Liver (tissue), 9 donors: Measurements from ENCODE around the gene ANKMY1. TPM values are rescaled to one million over a fixed set of nuclear protein-coding genes. Genes with fewer than 3 reads are reported as not detected.

Source experiments
- DNase-seq: peaks from one replicate; pipeline ENCODE4 v3.0.0-alpha.2; 2017; ENCODE audit warnings: low spot score
- H3K27ac ChIP-seq, 2 donors: one replicate each; pipeline ENCODE4 v1.7.0; 2013; ENCODE audit warnings: inconsistent platforms in 2 of 2, low read length in 2 of 2, control low read depth in 1 of 2, low read depth in 1 of 2, mild to moderate bottlenecking in 1 of 2
- H3K27me3 ChIP-seq, 4 donors: one replicate each; pipeline versions ENCODE4 v1.6.1 to v1.7.0; 2013; ENCODE audit warnings: low read length in 3 of 4, inconsistent platforms in 1 of 4, mild to moderate bottlenecking in 1 of 4, moderate library complexity in 1 of 4; ENCODE audit not compliant: control insufficient read depth in 4 of 4, insufficient read depth in 4 of 4
- H3K36me3 ChIP-seq, 4 donors: one replicate each; pipeline versions ENCODE4 v1.6.1 to v1.7.0; 2013; ENCODE audit warnings: low read length in 3 of 4, mild to moderate bottlenecking in 3 of 4, low read depth in 1 of 4, moderate library complexity in 1 of 4; ENCODE audit not compliant: control insufficient read depth in 4 of 4, insufficient read depth in 3 of 4
- H3K4me1 ChIP-seq, 4 donors: one replicate each; pipeline versions ENCODE4 v1.6.1 to v1.7.0; 2013; ENCODE audit warnings: low read length in 3 of 4, mild to moderate bottlenecking in 3 of 4, moderate library complexity in 1 of 4; ENCODE audit not compliant: control insufficient read depth in 4 of 4, insufficient read depth in 4 of 4
- H3K4me3 ChIP-seq, 3 donors: one replicate each; pipeline versions ENCODE4 v1.6.1 to v1.7.0; 2013; ENCODE audit warnings: low read length in 3 of 3, control low read depth in 1 of 3, low read depth in 1 of 3, mild to moderate bottlenecking in 1 of 3
- H3K9ac ChIP-seq, 2 donors: one replicate each; pipeline ENCODE4 v1.7.0; 2013; ENCODE audit warnings: low read length in 2 of 2, mild to moderate bottlenecking in 2 of 2, moderate library complexity in 2 of 2, control low read depth in 1 of 2, low read depth in 1 of 2
- H3K9me3 ChIP-seq, 4 donors: one replicate each; pipeline versions ENCODE4 v1.6.1 to v1.7.0; 2013; ENCODE audit warnings: low read length in 3 of 4; ENCODE audit not compliant: control insufficient read depth in 4 of 4
- ATF3 ChIP-seq: IDR thresholded peaks from 2 replicates; pipeline ENCODE4 v1.6.1; 2016; ENCODE audit warnings: antibody characterized with exemption
- CTCF ChIP-seq: fragments of 150-350 bp; IDR thresholded peaks from 2 replicates; pipeline ENCODE4 v1.5.1; 2017; ENCODE audit warnings: improper control_type of control experiment, low read depth, low read length; ENCODE audit not compliant: missing input control
- EGR1 ChIP-seq, 2 donors: IDR thresholded peaks; 2 replicates each; pipeline ENCODE4 v1.6.1; 2016 to 2018; ENCODE audit warnings: antibody characterized with exemption in 2 of 2, low read depth in 2 of 2
- FOXA2 ChIP-seq: IDR thresholded peaks from 2 replicates; pipeline ENCODE4 v1.6.1; 2016; ENCODE audit warnings: antibody characterized with exemption
- GABPA ChIP-seq, 2 donors: IDR thresholded peaks in 1 of 2; conservative IDR thresholded peaks in 1 of 2; 2 replicates each; pipeline ENCODE4 v1.6.1; 2016; ENCODE audit warnings: antibody characterized with exemption in 2 of 2, mild to moderate bottlenecking in 1 of 2, moderate library complexity in 1 of 2
- HNF4A ChIP-seq, 2 donors: conservative IDR thresholded peaks; 2 replicates each; pipeline ENCODE4 v1.6.1; 2016; ENCODE audit warnings: antibody characterized with exemption in 2 of 2, mild to moderate bottlenecking in 2 of 2
- HNF4G ChIP-seq: IDR thresholded peaks from 2 replicates; pipeline ENCODE4 v1.6.1; 2016; ENCODE audit warnings: antibody characterized with exemption
- MAX ChIP-seq: IDR thresholded peaks from 2 replicates; pipeline ENCODE4 v1.6.1; 2016; ENCODE audit warnings: antibody characterized with exemption
- NR2F2 ChIP-seq: IDR thresholded peaks from 2 replicates; pipeline ENCODE4 v1.6.1; 2016; ENCODE audit warnings: antibody characterized with exemption
- RAD21 ChIP-seq, 2 donors: IDR thresholded peaks; 2 replicates each; pipeline ENCODE4 v1.6.1; 2016; ENCODE audit warnings: antibody characterized with exemption in 2 of 2, mild to moderate bottlenecking in 2 of 2
- REST ChIP-seq: IDR thresholded peaks from 2 replicates; pipeline ENCODE4 v1.6.1; 2016; ENCODE audit warnings: antibody characterized with exemption, mild to moderate bottlenecking
- RXRA ChIP-seq, 2 donors: IDR thresholded peaks; 2 replicates each; pipeline ENCODE4 v1.6.1; 2017 to 2018; ENCODE audit warnings: antibody characterized with exemption in 2 of 2, mild to moderate bottlenecking in 1 of 2
- TAF1 ChIP-seq: conservative IDR thresholded peaks from 2 replicates; pipeline ENCODE4 v1.6.1; 2016; ENCODE audit warnings: antibody characterized with exemption, mild to moderate bottlenecking
- WGBS: extraction: QIAGEN DNeasy Blood & Tissue Kit; methylation state at CpG from one replicate; pipeline ENCODE4 v1.1.7; 2013; 5-methylcytosine and 5-hydroxymethylcytosine counted together
- polyA plus RNA-seq, 2 donors: library from polyadenylated mRNA; stranded (reverse) in 1 of 2; unstranded in 1 of 2; fragments of 200-250 nt in 1 of 2; fragments of >200 nt in 1 of 2; fragmentation: Nextera tagmentation in 1 of 2; extraction: Ambion mirVana in 1 of 2; gene quantifications; one replicate each; pipeline versions ENCODE4 v1.2.1 to v1.2.3, GENCODE V29; 2013 to 2015
- total RNA-seq, 2 donors: library from RNA; depleted of rRNA; stranded (reverse); fragments of >200 nt; gene quantifications; one replicate each; pipeline ENCODE4 v1.2.3, GENCODE V29; 2014
- donor health status: healthy.
- donor health status: healthy.
- donor health status: healthy.
- donor health status: healthy.
- donor health status: healthy.

ANKMY1 gene
- total and polyA plus RNA-seq, 4 donors = 2.5 to 12.8 (median 4.2) TPM

DNA sequence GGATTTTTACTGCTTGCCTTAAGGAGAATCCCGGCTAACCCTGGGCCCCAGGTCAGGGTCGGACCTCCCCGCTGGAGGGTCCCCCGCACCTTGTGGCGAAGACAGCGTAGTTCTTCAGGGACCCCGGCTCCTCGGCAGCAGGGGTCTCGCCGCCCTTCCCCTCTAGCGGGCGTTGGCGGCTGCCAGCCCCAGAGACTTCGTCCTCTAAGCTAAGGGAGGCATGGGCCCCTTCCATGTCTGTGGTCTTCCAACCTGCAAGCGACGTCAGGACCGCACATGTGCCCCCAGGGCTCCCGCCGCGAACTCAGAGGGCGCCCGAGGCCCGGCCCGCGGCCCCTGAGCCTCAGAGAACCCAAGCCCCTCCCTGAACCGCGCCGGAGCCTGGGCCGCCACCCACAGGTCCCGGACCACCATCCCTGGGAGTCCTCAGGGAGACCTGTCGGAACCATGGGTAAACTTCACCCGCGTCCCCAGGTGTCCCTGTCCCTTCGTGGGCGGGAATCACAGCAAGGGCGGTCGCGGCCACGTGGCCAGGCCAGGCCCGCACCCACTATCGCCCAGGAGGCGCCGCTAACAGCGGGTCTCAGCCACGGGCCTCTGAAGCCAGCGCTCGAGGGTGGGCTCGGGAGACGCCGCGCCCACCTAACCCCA lies 562 bp downstream of the ANKMY1 start:
- TF ChIP-seq NR2F2 = no peak
- no peak for TF ChIP-seq RXRA (IDR thresholded peaks at IDR 0.05)
- no peak for TF ChIP-seq FOXA2
- no peak for TF ChIP-seq RAD21 (IDR thresholded peaks at IDR 0.05)
- TF ChIP-seq EGR1 (IDR thresholded peaks at IDR 0.05; ENCODE audit: low read depth in 2 of 2) = no peak
- no peak for TF ChIP-seq ATF3
- TF ChIP-seq MAX = no peak
- no peak for TF ChIP-seq HNF4G
- no peak for TF ChIP-seq TAF1
- TF ChIP-seq CTCF = no peak
- TF ChIP-seq REST = no peak
- no peak for TF ChIP-seq HNF4A (conservative IDR thresholded peaks at IDR 0.05)
- no peak for TF ChIP-seq GABPA (IDR thresholded peaks at IDR 0.05 in 1 of 2, conservative IDR thresholded peaks at IDR 0.05 in 1 of 2)
- Histone ChIP-seq H3K27me3 (no peaks in the 10 kb centered on the region), H3K9me3 (no peaks in the 10 kb centered on the region), H3K27ac (no peak overlapping the region), H3K4me3 (peak overlapping the region in 1 of 3 donors; percentile 43), H3K9ac (no peak overlapping the region), H3K36me3 (peaks cover 0 to 4% (median 1%) of the 10 kb centered on the region in 4 donors), H3K4me1 (peaks cover 13 to 35% (median 24%) of the 10 kb centered on the region in 4 donors)
- no peak for DNase-seq
- 50% methylated on average over 51 of the region's 51 CpGs for WGBS

- H3K27me3 ChIP-seq = no peaks in the 10 kb centered on the region
- H3K9me3 ChIP-seq = no peaks in the 10 kb centered on the region
- peaks cover 11 to 32% (median 20%) of the 10 kb centered on the region in 4 donors for H3K4me1 ChIP-seq
- peak; percentile 72 for DNase-seq
- H3K4me3 ChIP-seq = no peak overlapping the region
- peaks cover 0 to 4% (median 1%) of the 10 kb centered on the region in 4 donors for H3K36me3 ChIP-seq
- H3K27ac ChIP-seq = no peak overlapping the region
- H3K9ac ChIP-seq = no peak overlapping the region
- TF ChIP-seq NR2F2 (no peak), CTCF (peak; percentile 6), RAD21 (IDR thresholded peaks at IDR 0.05) (peak in 1 of 2 donors; percentile 48)
- WGBS = 81% methylated on average over 9 of the region's 9 CpGs
These were observed 1.2 kb downstream of the ANKMY1 start for GRCh38 chr2:240556553-240557100.
